HG03439 (cell line): ENCODE measurements around the gene MERTK.

Experiments
- ATAC-seq: cut with Tn5 transposase; IDR thresholded peaks from one replicate; pipeline ENCODE4 v1.9.1; 2021; ENCODE audit warnings: mild to moderate bottlenecking, moderate library complexity; ENCODE audit not compliant: unreplicated experiment

The MERTK gene

GRCh38 chr2:112005406-112006075 lies 107.1 kb downstream of the MERTK start:
- ATAC-seq = no peak

GRCh38 chr2:112006076-112006410 lies 107.6 kb downstream of the MERTK start:
- ATAC-seq = no peak

- ATAC-seq = no peak
These were observed 109.1 kb downstream of the MERTK start for GRCh38 chr2:112007493-112007892.

- ATAC-seq = no peak
These were observed 110.6 kb downstream of the MERTK start for GRCh38 chr2:112008910-112009485.

- ATAC-seq = no peak
These were observed 112.3 kb downstream of the MERTK start for GRCh38 chr2:112010751-112011150.

- no peak for ATAC-seq
These were observed 114.1 kb downstream of the MERTK start for GRCh38 chr2:112012556-112012955.

GRCh38 chr2:112018846-112019245 lies 120.4 kb downstream of the MERTK start:
- ATAC-seq = no peak

- ATAC-seq = no peak
These were observed 121.2 kb downstream of the MERTK start for GRCh38 chr2:112019569-112019982.

GRCh38 chr2:112020561-112020960 lies 122.2 kb downstream of the MERTK start:
- no peak for ATAC-seq

- no peak for ATAC-seq
These were observed 122.9 kb downstream of the MERTK start for GRCh38 chr2:112021290-112021689.

GRCh38 chr2:112021781-112022231 lies 123.4 kb downstream of the MERTK start:
- ATAC-seq = no peak

- ATAC-seq = no peak
These were observed 125.3 kb downstream of the MERTK start for GRCh38 chr2:112023707-112024106.

GRCh38 chr2:112024231-112024630 lies 125.8 kb downstream of the MERTK start:
- ATAC-seq = no peak

- ATAC-seq = no peak
These were observed 126.6 kb downstream of the MERTK start for GRCh38 chr2:112024896-112025491.

GRCh38 chr2:112026509-112026908 lies 128.1 kb downstream of the MERTK start:
- no peak for ATAC-seq

- no peak for ATAC-seq
These were observed 129.4 kb downstream of the MERTK start for GRCh38 chr2:112027767-112028166.

- ATAC-seq = no peak
These were observed 130.8 kb downstream of the MERTK start for GRCh38 chr2:112029164-112029563.

- no peak for ATAC-seq
These were observed 133.2 kb downstream of the MERTK start for GRCh38 chr2:112031473-112032223.

GRCh38 chr2:112032224-112032586 lies 133.8 kb downstream of the MERTK start:
- ATAC-seq = no peak

- no peak for ATAC-seq
These were observed 134.5 kb downstream of the MERTK start for GRCh38 chr2:112032689-112033465.

- no peak for ATAC-seq
These were observed 135.2 kb downstream of the MERTK start for GRCh38 chr2:112033600-112033999.
